Islet of Langerhans (tissue), 1 donor: ENCODE data around the gene LETM1.

ENCODE experiments used
- FAIRE-seq: peaks from one replicate; lab custom pipeline; 2011; peaks lifted over from hg19 to GRCh38; lab: Jason Lieb, UNC

LETM1 gene

GRCh38 chr4:1805493-1806222, 50.3 kb downstream of the LETM1 start:
- FAIRE-seq, result no peak

- no peak for FAIRE-seq
Observed at GRCh38 chr4:1804638-1805492, 51.1 kb downstream of the LETM1 start.

GRCh38 chr4:1803523-1804423, 52.2 kb downstream of the LETM1 start:
- FAIRE-seq, result no peak

GRCh38 chr4:1802720-1803522, 53.0 kb downstream of the LETM1 start:
- FAIRE-seq, result no peak

- FAIRE-seq, result no peak
Observed at GRCh38 chr4:1802151-1802715, 53.7 kb downstream of the LETM1 start.

GRCh38 chr4:1801286-1801958, 54.5 kb downstream of the LETM1 start:
- FAIRE-seq, result no peak

- no peak for FAIRE-seq
Observed at GRCh38 chr4:1800805-1801204, 55.2 kb downstream of the LETM1 start.

GRCh38 chr4:1799387-1800375, 56.3 kb downstream of the LETM1 start:
- FAIRE-seq, result no peak

- no peak for FAIRE-seq
Observed at GRCh38 chr4:1798580-1799386, 57.2 kb downstream of the LETM1 start.

GRCh38 chr4:1797861-1798579, 57.9 kb downstream of the LETM1 start:
- no peak for FAIRE-seq

- FAIRE-seq, result no peak
Observed at GRCh38 chr4:1797298-1797860, 58.6 kb downstream of the LETM1 start.

GRCh38 chr4:1796486-1797204, 59.3 kb downstream of the LETM1 start:
- FAIRE-seq, result no peak

GRCh38 chr4:1795299-1796195, 60.4 kb downstream of the LETM1 start:
- FAIRE-seq, result no peak

GRCh38 chr4:1794809-1795298, 61.1 kb downstream of the LETM1 start:
- FAIRE-seq, result no peak

- no peak for FAIRE-seq
Observed at GRCh38 chr4:1793940-1794808, 61.8 kb downstream of the LETM1 start.
